ENCODE measurements around the gene FUT1. TPM values are rescaled to one million over a fixed set of nuclear protein-coding genes. Genes with fewer than 3 reads are reported as not detected.

FUT1 gene
- total and polyA plus RNA-seq, 2 of the 8 experiments (the other 6 are each of a cell fraction or from before 2014, with no cell fraction given) = 7.4 to 12.9 TPM

GRCh38 chr19:48798937-48799336, 46.5 kb upstream of the FUT1 start:
- H3K23me2 ChIP-seq (ENCODE audit: low read depth, low read length) = no peaks in the 10 kb centered on the region
- ChIA-PET POLR2A (ENCODE audit: partially characterized antibody) (interaction anchor here (0.8 to 3.7 kb wide), 9 partner anchors 8 to 167 kb away, joined by 3 to 36 read pairs (median 4); partner anchors contain the start of genes BCAT2, FTL, HSD17B14 and PPP1R15A), CTCF (ENCODE audit: partially characterized antibody) (interaction anchor here (0.5 to 14.7 kb wide), 12 partner anchors 9 to 182 kb away, joined by 3 to 285 read pairs (median 4); partner anchors contain the start of gene BCAT2)
- no peak overlapping the region for H2AFZ ChIP-seq (ENCODE audit: low read length)
- H3K79me2 ChIP-seq (ENCODE audit: control insufficient read depth in 1 of 2, insufficient read depth in 2 of 2, low read length in 2 of 2) = no peaks in the 10 kb centered on the region
- DNase-seq (ENCODE audit: low read depth in 1 of 2, low spot score in 2 of 2) = peak; percentile 64 to 65
- no peaks in the 10 kb centered on the region for H3K36me3 ChIP-seq (ENCODE audit: control insufficient read depth in 2 of 4, insufficient read depth in 4 of 4, low read length in 3 of 4)
- H4K5ac ChIP-seq (ENCODE audit: insufficient read length, low read depth, low read length) = peak overlapping the region; percentile 31
- H3K9me3 ChIP-seq (ENCODE audit: insufficient read depth in 2 of 2, low read depth in 1 of 2, low read length in 1 of 2) = no peaks in the 10 kb centered on the region
- no peaks in the 10 kb centered on the region for H4K20me1 ChIP-seq (replicated peaks in 1 of 2; ENCODE audit: control insufficient read depth in 1 of 2, insufficient read depth in 2 of 2, low read length in 2 of 2)
- H2AK5ac ChIP-seq (ENCODE audit: low read depth, low read length) = peak overlapping the region; percentile 41; the same call in 1 of the 2 replicates
- no peaks in the 10 kb centered on the region for H3K79me1 ChIP-seq (ENCODE audit: low read depth, low read length)
- H3K27ac ChIP-seq (ENCODE audit: low read depth, low read length) = peak overlapping the region; percentile 13; the same call in 1 of the 2 replicates
- H3K9ac ChIP-seq (replicated peaks in 1 of 4; ENCODE audit: extremely low read depth in 1 of 4, low read depth in 3 of 4, low read length in 3 of 4) = no peak overlapping the region; a peak in 1 of 7 replicates
- peak overlapping the region in 1 of 2 experiments; percentile 30; a peak in 3 of 4 replicates for H3K4me2 ChIP-seq (ENCODE audit: insufficient read depth in 1 of 2, low read depth in 2 of 2, low read length in 2 of 2)
- no peaks in the 10 kb centered on the region for H3K27me3 ChIP-seq (replicated peaks in 1 of 4; ENCODE audit: control insufficient read depth in 3 of 4, extremely low read depth in 1 of 4, insufficient read depth in 3 of 4, low read length in 3 of 4)
- H2BK12ac ChIP-seq (ENCODE audit: low read depth, low read length) = peak overlapping the region; percentile 90; the same call in 1 of the 2 replicates
- no peak overlapping the region for H2BK15ac ChIP-seq (ENCODE audit: low read length)
- H3K14ac ChIP-seq (ENCODE audit: insufficient read length) = no peak overlapping the region
- H3K18ac ChIP-seq (ENCODE audit: extremely low read depth, low read length) = peak overlapping the region; percentile 17
- no peak overlapping the region for H3K4me3 ChIP-seq (ENCODE audit: extremely low read depth in 1 of 4, insufficient read depth in 2 of 4, low read depth in 3 of 4, low read length in 4 of 4)
- peak overlapping the region; percentile 54 for H4K8ac ChIP-seq (ENCODE audit: extremely low read depth, insufficient read depth, low read length)
- H3K4ac ChIP-seq (replicated peaks; ENCODE audit: insufficient read length, low read depth, low read length) = no peak overlapping the region
- peaks cover 0 to 16% (median 10%) of the 10 kb centered on the region in 4 experiments; a peak in 6 of 7 replicates for H3K4me1 ChIP-seq (replicated peaks in 1 of 4; ENCODE audit: control insufficient read depth in 3 of 4, insufficient read depth in 4 of 4, low read length in 3 of 4)
- 50% methylated on average over 6 of the region's 6 CpGs; no CpG with 5 or more reads in 1 of the 2 experiments for WGBS, 2 experiments (ENCODE audit: extremely low coverage in 1 of 2, insufficient coverage in 1 of 2, insufficient read length in 1 of 2, insufficient replicate concordance in 2 of 2, low coverage in 1 of 2, low lambda C conversion rate in 2 of 2, missing lambda C conversion rate in 1 of 2)
- H2BK120ac ChIP-seq (replicated peaks; ENCODE audit: low read depth, low read length) = no peak overlapping the region
- FAIRE-seq = no peak
- H3K56ac ChIP-seq (replicated peaks; ENCODE audit: insufficient read length, low read depth, low read length) = no peak overlapping the region
- H4K91ac ChIP-seq (replicated peaks; ENCODE audit: insufficient read length, low read length) = peak overlapping the region; percentile 94
- H2BK5ac ChIP-seq (ENCODE audit: low read depth, low read length) = peak overlapping the region; percentile 83; the same call in 1 of the 2 replicates
- H2BK20ac ChIP-seq (ENCODE audit: low read length) = 0 out of 2 replicates have a peak overlapping the region, but pooled peaks have one; percentile 24
- H3K23ac ChIP-seq (ENCODE audit: insufficient read length) = no peak overlapping the region
- TF ChIP-seq TEAD4 (IDR thresholded peaks at IDR 0.05; ENCODE audit: low read depth, low read length) = peak; percentile 78
- TF ChIP-seq JUND (IDR thresholded peaks at IDR 0.05; ENCODE audit: low read length) = peak; percentile 64; the same call in 1 of the 2 replicates
- TF ChIP-seq MAX (IDR thresholded peaks at IDR 0.05) = no peak
- TF ChIP-seq TCF12 (IDR thresholded peaks at IDR 0.05; ENCODE audit: low read depth, low read length) = 0 out of 2 replicates have a peak, but pooled peaks have one; percentile 30
- TF ChIP-seq HDAC2 (IDR thresholded peaks at IDR 0.05; ENCODE audit: borderline replicate concordance in 1 of 2, low read depth in 2 of 2, low read length in 2 of 2) = 0 out of 4 replicates have a peak, but pooled peaks of 1 of the 2 experiments have one; percentile 48

Measured in H1 (cell line).